ENCODE results near the gene AGO4.

- TF ChIP-seq POLR2AphosphoS5 (IDR thresholded peaks at IDR 0.05; ENCODE audit: borderline replicate concordance, low read depth, low read length), result no peak
- no peak for TF ChIP-seq EZH2 (IDR thresholded peaks at IDR 0.05)
- no peak for TF ChIP-seq FOXP2 (optimal IDR thresholded peaks at IDR 0.05; ENCODE audit: control extremely low read depth, extremely low read length, insufficient read depth)
Measured at GRCh38 chr1:35901235-35901634, 93.4 kb downstream of the AGO4 start.
